SK-N-SH (cell line): ENCODE results near the gene RERG. TPM values are rescaled to one million over a fixed set of nuclear protein-coding genes. Genes with fewer than 3 reads are reported as not detected.
"Not testable (repeated sequence)": the region's sequence is repeated elsewhere in the genome, so short reads cannot be mapped to it uniquely, and the experiment has no call there.

Experiments used
- CTCF ChIA-PET: fragments of 300-600, 350-600 bp; formaldehyde crosslinking; extraction: SDS; loops from one replicate; lab custom pipeline; 2021; lab: Yijun Ruan, JAX
- POLR2A ChIA-PET: fragments of 350-600 bp; sonication (Branson Sonifier 250); formaldehyde crosslinking; extraction: SDS; loops from one replicate; lab custom pipeline; 2020; ENCODE audit warnings: antibody characterized with exemption, inconsistent platforms; lab: Yijun Ruan, JAX
- DNase-seq: peaks from one replicate; pipeline ENCODE4 v3.0.0; 2012
- H2AFZ ChIP-seq: fragments of 200-600 bp; sonication (generic); 2 replicates; pipeline ENCODE4 v1.8.1; 2016; ENCODE audit warnings: antibody characterized with exemption, mild to moderate bottlenecking, low read depth
- H3F3A ChIP-seq: fragments of 200-600 bp; sonication (generic); replicated peaks from 2 replicates; pipeline ENCODE3; 2016; ENCODE audit warnings: antibody characterized with exemption, mild to moderate bottlenecking; ENCODE audit not compliant: insufficient read depth
- H3K27ac ChIP-seq, 2 experiments: fragments of 200-500 bp in 1 of 2; fragments of 200-600 bp in 1 of 2; sonication (Bioruptor generic) in 1 of 2; sonication (generic), shearing (Covaris generic) in 1 of 2; 2 replicates each; pipeline versions ENCODE4 v1.5.1 to v1.6.1; 2014 to 2016; ENCODE audit warnings: low read depth in 2 of 2, inconsistent platforms in 1 of 2, low read length in 1 of 2, mild to moderate bottlenecking in 1 of 2, mixed read lengths in 1 of 2
- H3K27me3 ChIP-seq: fragments of 200-600 bp; sonication (generic), shearing (Covaris generic); 2 replicates; pipeline ENCODE4 v1.6.1; 2016; ENCODE audit warnings: mixed run types; ENCODE audit not compliant: insufficient read depth
- H3K36me3 ChIP-seq, 2 experiments: fragments of 200-500 bp in 1 of 2; fragments of 200-600 bp in 1 of 2; sonication (Bioruptor generic) in 1 of 2; sonication (generic) in 1 of 2; replicated peaks in 1 of 2; 2 replicates each; pipeline versions ENCODE3 to v1.5.1; 2014 to 2016; ENCODE audit warnings: low read length in 1 of 2, mild to moderate bottlenecking in 1 of 2; ENCODE audit not compliant: insufficient read depth in 2 of 2, control insufficient read depth in 1 of 2
- H3K4me1 ChIP-seq, 2 experiments: fragments of 200-500 bp in 1 of 2; fragments of 200-600 bp in 1 of 2; sonication (Bioruptor generic) in 1 of 2; sonication (generic), shearing (Covaris generic) in 1 of 2; 2 replicates each; pipeline versions ENCODE4 v1.5.1 to v1.6.1; 2014 to 2016; ENCODE audit warnings: low read depth in 1 of 2, low read length in 1 of 2, mixed run types in 1 of 2; ENCODE audit not compliant: insufficient read depth in 2 of 2, control insufficient read depth in 1 of 2
- H3K4me2 ChIP-seq: fragments of 200-600 bp; sonication (generic), shearing (Covaris generic); 2 replicates; pipeline ENCODE4 v1.6.1; 2017; ENCODE audit warnings: mixed run types
- H3K4me3 ChIP-seq, 2 experiments: fragments of 200-500 bp in 1 of 2; fragments of 200-600 bp in 1 of 2; sonication (Bioruptor generic) in 1 of 2; sonication (generic), shearing (Covaris generic) in 1 of 2; 2 replicates each; pipeline versions ENCODE4 v1.5.1 to v1.8.1; 2014 to 2016; ENCODE audit warnings: low read depth in 2 of 2, inconsistent platforms in 1 of 2, low read length in 1 of 2, mild to moderate bottlenecking in 1 of 2, mixed read lengths in 1 of 2, moderate library complexity in 1 of 2
- H3K79me2 ChIP-seq: fragments of 200-600 bp; sonication (generic); 2 replicates; pipeline ENCODE4 v1.8.1; 2017; ENCODE audit warnings: mild to moderate bottlenecking; ENCODE audit not compliant: insufficient read depth
- H3K9ac ChIP-seq: fragments of 200-600 bp; sonication (generic); 2 replicates; pipeline ENCODE4 v1.6.1; 2017; ENCODE audit warnings: mixed run types
- H3K9me2 ChIP-seq: fragments of 200-600 bp; sonication (generic); 2 replicates; pipeline ENCODE4 v1.6.1; 2017; ENCODE audit warnings: mixed run types
- H3K9me3 ChIP-seq: fragments of 200-600 bp; sonication (generic); 2 replicates; pipeline ENCODE4 v1.6.1; 2017; ENCODE audit warnings: mixed run types, mild to moderate bottlenecking, moderate library complexity
- H4K20me1 ChIP-seq: fragments of 200-600 bp; sonication (generic); 2 replicates; pipeline ENCODE4 v1.6.1; 2017; ENCODE audit warnings: mild to moderate bottlenecking, mixed run types; ENCODE audit not compliant: insufficient read depth
- CHD2 ChIP-seq: fragments of 150-350 bp; IDR thresholded peaks from 2 replicates; pipeline ENCODE4 v1.6.1; 2018; ENCODE audit warnings: low read length; ENCODE audit not compliant: partially characterized antibody
- EP300 ChIP-seq, 2 experiments: IDR thresholded peaks; 2 replicates each; pipeline versions ENCODE4 v1.4.0 to v1.6.1; 2012; ENCODE audit warnings: borderline replicate concordance in 1 of 2, low read depth in 1 of 2, low read length in 1 of 2
- EZH2phosphoT487 ChIP-seq: fragments of 200-600 bp; sonication (generic); IDR thresholded peaks from 2 replicates; pipeline ENCODE4 v1.6.1; 2017; ENCODE audit warnings: low read depth, mixed run types, mild to moderate bottlenecking, antibody characterized with exemption, moderate library complexity, borderline replicate concordance
- FOXJ3 ChIP-seq: sonication (generic); formaldehyde crosslinking; IDR thresholded peaks from 2 replicates; pipeline ENCODE4 v1.5.1; 2020; ENCODE audit warnings: mild to moderate bottlenecking, missing genetic modification reagents
- JUND ChIP-seq: IDR thresholded peaks from 2 replicates; pipeline ENCODE4 v1.4.0; 2012
- MEF2A ChIP-seq: IDR thresholded peaks from 2 replicates; pipeline ENCODE4 v1.4.0; 2012; ENCODE audit warnings: low read depth, borderline replicate concordance
- MXI1 ChIP-seq: IDR thresholded peaks from 2 replicates; pipeline ENCODE4 v1.6.1; 2012; ENCODE audit warnings: mild to moderate bottlenecking, low read depth, low read length, improper control_type of control experiment
- POLR2AphosphoS5 ChIP-seq: IDR thresholded peaks from 2 replicates; pipeline ENCODE4 v1.6.1; 2012; ENCODE audit warnings: low read depth, low read length
- RAD21 ChIP-seq: IDR thresholded peaks from 2 replicates; pipeline ENCODE4 v1.6.1; 2012; ENCODE audit warnings: mild to moderate bottlenecking, low read length
- RFX5 ChIP-seq: IDR thresholded peaks from 2 replicates; pipeline ENCODE4 v1.6.1; 2012; ENCODE audit warnings: mild to moderate bottlenecking, improper control_type of control experiment, low read length
- SMC3 ChIP-seq: IDR thresholded peaks from 2 replicates; pipeline ENCODE4 v1.6.1; 2012; ENCODE audit warnings: low read depth, low read length, improper control_type of control experiment
- TAF1 ChIP-seq: IDR thresholded peaks from 2 replicates; pipeline ENCODE4 v1.6.1; 2012; ENCODE audit warnings: low read depth, mild to moderate bottlenecking, low read length, moderate library complexity, borderline replicate concordance
- TCF12 ChIP-seq: IDR thresholded peaks from 2 replicates; pipeline ENCODE4 v1.4.0; 2012
- WGBS: methylation state at CpG from one replicate; pipeline ENCODE4 v1.1.6; 2017; ENCODE audit warnings: low lambda C conversion rate; 5-methylcytosine and 5-hydroxymethylcytosine counted together
- polyA plus RNA-seq, 3 experiments: library from polyadenylated mRNA; depleted of rRNA; stranded (reverse); fragments of >200 nt; gene quantifications; 2 replicates each; pipeline ENCODE4 v1.2.3, GENCODE V29; 2012
- TF ChIP-seq, protein P1 (sequence below): fragments of 150-350 bp; IDR thresholded peaks from 2 replicates; pipeline ENCODE4 v1.6.1; 2016; ENCODE audit warnings: mild to moderate bottlenecking, low read depth, low read length
- TF ChIP-seq, protein P2 (sequence below): IDR thresholded peaks from 2 replicates; pipeline ENCODE4 v1.4.0; 2012; ENCODE audit warnings: low read depth, borderline replicate concordance
- TF ChIP-seq, protein P3 (sequence below): IDR thresholded peaks from 2 replicates; pipeline ENCODE4 v1.4.0; 2012; ENCODE audit warnings: low read depth, borderline replicate concordance
- TF ChIP-seq, protein P4 (sequence below): IDR thresholded peaks from 2 replicates; pipeline ENCODE4; 2012

The RERG gene
- polyA plus RNA-seq, 1 of the 3 experiments (the other 2 are of a cell fraction), result 0.49 TPM

GRCh38 chr12:15088105-15088504 is 133.1 kb downstream of the RERG start:
- Histone ChIP-seq H3K27ac (no peak overlapping the region), H3K79me2 (no peaks in the 10 kb centered on the region), H3K9me3 (no peaks in the 10 kb centered on the region), H3K36me3 (no peaks in the 10 kb centered on the region), H3K9ac (no peak overlapping the region), H3K4me3 (no peak overlapping the region), H3K4me1 (no peaks in the 10 kb centered on the region), H2AFZ (no peak overlapping the region; the same call in 1 of the 2 replicates)
- CTCF ChIA-PET, result no interaction called here
- no peak for DNase-seq
- POLR2A ChIA-PET, result no interaction called here
- WGBS, result 8% methylated on average over 1 of the region's 1 CpG
- TF ChIP-seq EZH2phosphoT487 (no peak), JUND (no peak), CHD2 (no peak), TAF1 (no peak), FOXJ3 (CRISPR knock-in tag) (no peak), MXI1 (no peak), TCF12 (no peak), RAD21 (no peak), EP300 (IDR thresholded peaks at IDR 0.05; ENCODE audit: borderline replicate concordance in 1 of 2, low read depth in 1 of 2, low read length in 1 of 2) (no peak), SMC3 (no peak)
- TF ChIP-seq, protein P1, sequence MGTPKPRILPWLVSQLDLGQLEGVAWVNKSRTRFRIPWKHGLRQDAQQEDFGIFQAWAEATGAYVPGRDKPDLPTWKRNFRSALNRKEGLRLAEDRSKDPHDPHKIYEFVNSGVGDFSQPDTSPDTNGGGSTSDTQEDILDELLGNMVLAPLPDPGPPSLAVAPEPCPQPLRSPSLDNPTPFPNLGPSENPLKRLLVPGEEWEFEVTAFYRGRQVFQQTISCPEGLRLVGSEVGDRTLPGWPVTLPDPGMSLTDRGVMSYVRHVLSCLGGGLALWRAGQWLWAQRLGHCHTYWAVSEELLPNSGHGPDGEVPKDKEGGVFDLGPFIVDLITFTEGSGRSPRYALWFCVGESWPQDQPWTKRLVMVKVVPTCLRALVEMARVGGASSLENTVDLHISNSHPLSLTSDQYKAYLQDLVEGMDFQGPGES, result no peak
- TF ChIP-seq, all 33 proteins: peak for 0
- Histone ChIP-seq H3K27me3 (0 out of 2 replicates have a peak, but pooled peaks cover 6% of the 10 kb centered on the region), H4K20me1 (no peaks in the 10 kb centered on the region), H3K4me2 (no peak overlapping the region), H3F3A (no peaks in the 10 kb centered on the region), H3K9me2 (no peaks in the 10 kb centered on the region)

- H3K9me3 ChIP-seq, H3K27ac ChIP-seq, H3K36me3 ChIP-seq, H2AFZ ChIP-seq, H3K4me1 ChIP-seq, H3K9ac ChIP-seq, POLR2A ChIA-PET, DNase-seq, H4K20me1 ChIP-seq, H3K9me2 ChIP-seq, H3K4me3 ChIP-seq, H3K27me3 ChIP-seq, H3F3A ChIP-seq, CTCF ChIA-PET, H3K79me2 ChIP-seq, H3K4me2 ChIP-seq: not testable (repeated sequence)
- WGBS, result 8% methylated on average over 2 of the region's 2 CpGs
Observed at GRCh38 chr12:15077751-15078150, 143.5 kb downstream of the RERG start.

DNA sequence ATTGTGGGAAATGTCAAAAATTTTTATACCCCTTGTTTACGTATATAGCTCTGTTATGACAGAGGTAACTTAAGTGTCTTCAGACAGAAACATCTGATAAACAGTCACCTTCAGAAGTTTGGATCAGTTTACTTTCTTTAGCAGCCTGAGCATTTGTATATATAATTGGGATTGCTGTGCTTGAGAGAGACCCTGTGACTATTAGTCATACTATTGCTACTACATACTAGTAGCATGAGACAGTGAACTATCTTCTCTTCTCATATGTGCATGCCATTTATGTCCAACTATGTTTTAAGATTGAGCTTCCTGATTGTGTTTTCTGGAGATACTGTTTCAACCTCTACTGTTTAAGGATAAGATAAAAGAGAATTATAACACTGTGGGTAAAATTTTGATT is 146.9 kb downstream of the RERG start:
- POLR2A ChIA-PET, result no interaction called here
- no peak overlapping the region for H3K9ac ChIP-seq
- H3K4me2 ChIP-seq, result no peak overlapping the region
- no peaks in the 10 kb centered on the region for H3K79me2 ChIP-seq
- no peak overlapping the region for H2AFZ ChIP-seq
- H3K27ac ChIP-seq, result no peak overlapping the region
- WGBS, result 15% methylated on average over 1 of the region's 1 CpG
- no peaks in the 10 kb centered on the region for H3F3A ChIP-seq
- no peaks in the 10 kb centered on the region for H3K9me3 ChIP-seq
- no peak overlapping the region for H3K4me3 ChIP-seq
- no peaks in the 10 kb centered on the region for H3K36me3 ChIP-seq
- CTCF ChIA-PET, result no interaction called here
- no peaks in the 10 kb centered on the region for H3K4me1 ChIP-seq
- H4K20me1 ChIP-seq, result no peaks in the 10 kb centered on the region
- DNase-seq, result no peak
- H3K27me3 ChIP-seq, result no peaks in the 10 kb centered on the region
- TF ChIP-seq, protein P2, sequence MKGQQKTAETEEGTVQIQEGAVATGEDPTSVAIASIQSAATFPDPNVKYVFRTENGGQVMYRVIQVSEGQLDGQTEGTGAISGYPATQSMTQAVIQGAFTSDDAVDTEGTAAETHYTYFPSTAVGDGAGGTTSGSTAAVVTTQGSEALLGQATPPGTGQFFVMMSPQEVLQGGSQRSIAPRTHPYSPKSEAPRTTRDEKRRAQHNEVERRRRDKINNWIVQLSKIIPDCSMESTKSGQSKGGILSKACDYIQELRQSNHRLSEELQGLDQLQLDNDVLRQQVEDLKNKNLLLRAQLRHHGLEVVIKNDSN, result no peak
- TF ChIP-seq RFX5 (no peak), EZH2phosphoT487 (no peak), POLR2AphosphoS5 (no peak), MEF2A (no peak)
- TF ChIP-seq, protein P3, sequence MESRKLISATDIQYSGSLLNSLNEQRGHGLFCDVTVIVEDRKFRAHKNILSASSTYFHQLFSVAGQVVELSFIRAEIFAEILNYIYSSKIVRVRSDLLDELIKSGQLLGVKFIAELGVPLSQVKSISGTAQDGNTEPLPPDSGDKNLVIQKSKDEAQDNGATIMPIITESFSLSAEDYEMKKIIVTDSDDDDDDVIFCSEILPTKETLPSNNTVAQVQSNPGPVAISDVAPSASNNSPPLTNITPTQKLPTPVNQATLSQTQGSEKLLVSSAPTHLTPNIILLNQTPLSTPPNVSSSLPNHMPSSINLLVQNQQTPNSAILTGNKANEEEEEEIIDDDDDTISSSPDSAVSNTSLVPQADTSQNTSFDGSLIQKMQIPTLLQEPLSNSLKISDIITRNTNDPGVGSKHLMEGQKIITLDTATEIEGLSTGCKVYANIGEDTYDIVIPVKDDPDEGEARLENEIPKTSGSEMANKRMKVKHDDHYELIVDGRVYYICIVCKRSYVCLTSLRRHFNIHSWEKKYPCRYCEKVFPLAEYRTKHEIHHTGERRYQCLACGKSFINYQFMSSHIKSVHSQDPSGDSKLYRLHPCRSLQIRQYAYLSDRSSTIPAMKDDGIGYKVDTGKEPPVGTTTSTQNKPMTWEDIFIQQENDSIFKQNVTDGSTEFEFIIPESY, result no peak
- TF ChIP-seq, protein P4, sequence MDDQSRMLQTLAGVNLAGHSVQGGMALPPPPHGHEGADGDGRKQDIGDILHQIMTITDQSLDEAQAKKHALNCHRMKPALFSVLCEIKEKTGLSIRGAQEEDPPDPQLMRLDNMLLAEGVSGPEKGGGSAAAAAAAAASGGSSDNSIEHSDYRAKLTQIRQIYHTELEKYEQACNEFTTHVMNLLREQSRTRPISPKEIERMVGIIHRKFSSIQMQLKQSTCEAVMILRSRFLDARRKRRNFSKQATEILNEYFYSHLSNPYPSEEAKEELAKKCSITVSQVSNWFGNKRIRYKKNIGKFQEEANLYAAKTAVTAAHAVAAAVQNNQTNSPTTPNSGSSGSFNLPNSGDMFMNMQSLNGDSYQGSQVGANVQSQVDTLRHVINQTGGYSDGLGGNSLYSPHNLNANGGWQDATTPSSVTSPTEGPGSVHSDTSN, result no peak
- no peaks in the 10 kb centered on the region for H3K9me2 ChIP-seq
